Urinary bladder (tissue), 4 donors: Measurements from ENCODE around the gene NR1H2. TPM values are rescaled to one million over a fixed set of nuclear protein-coding genes. Genes with fewer than 3 reads are reported as not detected.
"Not testable (repeated sequence)": the region's sequence is repeated elsewhere in the genome, so short reads cannot be mapped to it uniquely, and the experiment has no call there.

Experiments
- DNase-seq: peaks from one replicate; pipeline ENCODE4 v3.0.0-alpha.2; 2015; ENCODE audit errors: extremely low spot score
- H3K27ac ChIP-seq: one replicate; pipeline ENCODE4 v1.5.1; 2013; ENCODE audit warnings: low read depth, mild to moderate bottlenecking, moderate library complexity
- H3K36me3 ChIP-seq: one replicate; pipeline ENCODE4 v1.6.1; 2013; ENCODE audit warnings: mild to moderate bottlenecking, moderate library complexity; ENCODE audit not compliant: insufficient read depth
- H3K4me1 ChIP-seq: one replicate; pipeline ENCODE4 v1.6.1; 2013; ENCODE audit warnings: mild to moderate bottlenecking, moderate library complexity; ENCODE audit not compliant: insufficient read depth
- H3K4me3 ChIP-seq: one replicate; pipeline ENCODE4 v1.5.1; 2013; ENCODE audit warnings: low read depth, low read length
- WGBS: extraction: QIAGEN DNeasy Blood & Tissue Kit; methylation state at CpG from one replicate; pipeline ENCODE4 v1.1.7; 2013; 5-methylcytosine and 5-hydroxymethylcytosine counted together
- polyA plus RNA-seq: library from polyadenylated mRNA; stranded (reverse); fragments of 200-250 nt; gene quantifications from one replicate; pipeline ENCODE4 v1.2.3, GENCODE V29; 2013
- total RNA-seq: library from RNA; depleted of rRNA; stranded (reverse); fragments of >200 nt; gene quantifications from one replicate; pipeline ENCODE4 v1.2.3, GENCODE V29; 2014
- donor health status: healthy with polysubstance abuse.
- donor health status: healthy.

Gene NR1H2
- total and polyA plus RNA-seq, 2 donors = 33.4 to 136 TPM

DNA sequence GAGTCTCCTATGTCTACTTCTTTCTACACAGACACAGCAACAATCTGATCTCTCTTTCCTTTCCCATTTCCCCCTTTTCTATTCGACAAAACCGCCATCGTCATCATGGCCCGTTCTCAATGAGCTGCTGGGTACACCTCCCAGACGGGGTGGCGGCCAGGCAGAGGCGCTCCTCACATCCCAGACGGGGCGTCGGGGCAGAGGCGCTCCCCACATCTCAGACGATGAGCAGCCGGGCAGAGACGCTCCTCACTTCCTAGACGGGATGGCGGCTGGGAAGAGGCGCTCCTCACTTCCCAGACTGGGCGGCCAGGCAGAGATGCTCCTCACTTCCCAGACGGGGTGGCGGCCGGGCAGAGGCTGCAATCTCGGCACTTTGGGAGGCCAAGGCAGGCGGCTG is 14.7 kb downstream of the NR1H2 start:
- WGBS = 97% methylated on average over 22 of the region's 23 CpGs
- H3K36me3 ChIP-seq, H3K27ac ChIP-seq, DNase-seq, H3K4me1 ChIP-seq, H3K4me3 ChIP-seq: not testable (repeated sequence)

DNA sequence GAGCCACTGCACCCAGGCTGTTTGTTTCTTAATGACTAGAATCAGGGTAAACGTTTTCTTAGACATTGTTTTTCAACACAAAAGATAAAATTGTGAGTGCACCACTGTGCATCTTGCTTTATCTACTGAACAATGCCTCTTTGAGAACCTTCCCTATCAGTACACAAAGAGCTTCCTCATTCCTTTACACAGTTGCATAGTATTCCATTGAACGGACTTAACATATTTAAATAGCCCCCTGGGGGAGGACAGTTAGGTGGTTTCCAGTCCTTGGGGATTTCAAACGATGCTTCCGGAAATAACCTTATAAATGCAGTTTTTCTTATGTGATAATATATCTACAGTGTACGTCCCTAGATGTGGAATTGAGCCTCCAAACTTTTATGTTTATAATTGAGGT is 16.5 kb downstream of the NR1H2 start:
- H3K4me1 ChIP-seq = no peaks in the 10 kb centered on the region
- H3K27ac ChIP-seq = no peak overlapping the region
- 94% methylated on average over 5 of the region's 5 CpGs for WGBS
- no peaks in the 10 kb centered on the region for H3K36me3 ChIP-seq
- no peak for DNase-seq
- H3K4me3 ChIP-seq = no peak overlapping the region

GRCh38 chr19:50393589-50393988 is 17.3 kb downstream of the NR1H2 start:
- Histone ChIP-seq H3K27ac (no peak overlapping the region), H3K4me1 (no peaks in the 10 kb centered on the region), H3K4me3 (no peak overlapping the region), H3K36me3 (no peaks in the 10 kb centered on the region)
- WGBS = 93% methylated on average over 4 of the region's 4 CpGs
- no peak for DNase-seq

DNA sequence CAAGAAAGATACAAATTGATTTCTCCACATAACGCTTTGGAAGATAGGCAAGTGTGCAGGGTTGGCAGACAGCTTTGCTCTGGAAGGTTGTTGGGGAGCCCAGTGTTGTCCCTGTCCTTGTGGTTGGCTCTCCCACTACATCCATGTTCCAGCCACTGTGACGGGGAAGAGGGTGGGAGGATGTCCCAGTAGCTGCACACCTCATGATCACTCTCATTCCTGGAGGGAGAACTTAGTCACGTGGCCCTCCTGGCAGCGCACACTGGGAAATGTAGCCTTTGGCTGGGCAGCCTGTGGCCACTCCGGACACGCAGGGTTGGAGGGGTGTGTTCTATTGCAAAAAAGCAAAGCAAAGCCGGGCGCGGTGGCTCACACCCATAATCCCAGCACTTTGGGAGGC is 17.8 kb downstream of the NR1H2 start:
- 97% methylated on average over 9 of the region's 9 CpGs for WGBS
- Histone ChIP-seq H3K36me3 (no peaks in the 10 kb centered on the region), H3K4me3 (no peak overlapping the region), H3K27ac (no peak overlapping the region), H3K4me1 (no peaks in the 10 kb centered on the region)
- no peak for DNase-seq

GRCh38 chr19:50398675-50399367 is 22.6 kb downstream of the NR1H2 start:
- Histone ChIP-seq H3K4me3 (no peak overlapping the region), H3K4me1 (no peaks in the 10 kb centered on the region), H3K27ac (no peak overlapping the region), H3K36me3 (no peaks in the 10 kb centered on the region)
- WGBS = 94% methylated on average over 13 of the region's 13 CpGs
- no peak for DNase-seq

DNA sequence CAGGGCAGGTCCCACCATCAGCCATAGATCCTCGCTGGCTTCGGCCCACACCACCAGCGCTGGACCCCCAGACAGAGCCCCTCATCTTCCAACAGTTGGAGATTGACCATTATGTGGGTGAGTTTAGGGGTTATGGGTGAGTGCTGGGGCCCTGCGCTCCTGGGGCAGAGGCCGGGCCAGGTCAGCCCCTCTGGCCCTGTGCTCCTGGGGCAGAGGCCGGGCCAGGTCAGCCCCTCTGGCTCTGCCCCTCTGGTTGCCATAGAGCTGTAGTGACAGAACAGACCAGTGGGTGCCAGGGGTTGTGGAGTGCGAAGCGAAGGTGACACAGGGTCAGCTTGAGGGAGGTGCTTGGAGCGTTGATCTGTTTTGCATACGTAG is 23.1 kb downstream of the NR1H2 start:
- no peaks in the 10 kb centered on the region for H3K4me1 ChIP-seq
- no peak for DNase-seq
- 99% methylated on average over 10 of the region's 10 CpGs for WGBS
- H3K4me3 ChIP-seq = no peak overlapping the region
- no peak overlapping the region for H3K27ac ChIP-seq
- no peaks in the 10 kb centered on the region for H3K36me3 ChIP-seq

DNA sequence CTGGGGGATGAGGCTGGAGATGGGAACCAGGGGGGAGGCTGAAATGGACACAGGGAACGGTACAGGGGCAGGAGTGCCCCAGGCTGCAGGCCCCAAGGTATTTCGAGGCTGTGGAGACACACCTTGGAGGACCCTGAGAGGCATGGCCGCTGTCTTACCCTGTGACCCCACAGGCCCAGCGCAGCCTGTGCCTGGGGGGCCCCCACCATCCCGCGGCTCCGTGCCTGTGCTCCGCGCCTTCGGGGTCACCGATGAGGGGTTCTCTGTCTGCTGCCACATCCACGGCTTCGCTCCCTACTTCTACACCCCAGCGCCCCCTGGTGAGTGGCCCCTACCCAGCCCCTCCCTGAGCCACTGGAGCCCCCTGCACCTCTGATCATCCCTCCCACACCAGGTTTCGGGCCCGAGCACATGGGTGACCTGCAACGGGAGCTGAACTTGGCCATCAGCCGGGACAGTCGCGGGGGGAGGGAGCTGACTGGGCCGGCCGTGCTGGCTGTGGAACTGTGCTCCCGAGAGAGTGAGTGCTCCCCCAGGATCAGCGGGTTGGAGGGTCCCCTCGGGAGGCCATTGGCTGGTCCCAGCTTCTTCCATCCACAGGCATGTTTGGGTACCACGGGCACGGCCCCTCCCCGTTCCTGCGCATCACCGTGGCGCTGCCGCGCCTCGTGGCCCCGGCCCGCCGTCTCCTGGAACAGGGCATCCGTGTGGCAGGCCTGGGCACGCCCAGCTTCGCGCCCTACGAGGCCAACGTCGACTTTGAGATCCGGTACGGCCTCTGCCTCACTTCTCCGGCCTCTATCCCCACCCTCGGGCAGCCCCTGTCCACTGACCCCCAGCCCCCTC is 25.6 kb downstream of the NR1H2 start:
- Histone ChIP-seq H3K4me1 (no peaks in the 10 kb centered on the region), H3K36me3 (no peaks in the 10 kb centered on the region), H3K4me3 (no peak overlapping the region), H3K27ac (no peak overlapping the region)
- no peak for DNase-seq
- 93% methylated on average over 48 of the region's 48 CpGs for WGBS

DNA sequence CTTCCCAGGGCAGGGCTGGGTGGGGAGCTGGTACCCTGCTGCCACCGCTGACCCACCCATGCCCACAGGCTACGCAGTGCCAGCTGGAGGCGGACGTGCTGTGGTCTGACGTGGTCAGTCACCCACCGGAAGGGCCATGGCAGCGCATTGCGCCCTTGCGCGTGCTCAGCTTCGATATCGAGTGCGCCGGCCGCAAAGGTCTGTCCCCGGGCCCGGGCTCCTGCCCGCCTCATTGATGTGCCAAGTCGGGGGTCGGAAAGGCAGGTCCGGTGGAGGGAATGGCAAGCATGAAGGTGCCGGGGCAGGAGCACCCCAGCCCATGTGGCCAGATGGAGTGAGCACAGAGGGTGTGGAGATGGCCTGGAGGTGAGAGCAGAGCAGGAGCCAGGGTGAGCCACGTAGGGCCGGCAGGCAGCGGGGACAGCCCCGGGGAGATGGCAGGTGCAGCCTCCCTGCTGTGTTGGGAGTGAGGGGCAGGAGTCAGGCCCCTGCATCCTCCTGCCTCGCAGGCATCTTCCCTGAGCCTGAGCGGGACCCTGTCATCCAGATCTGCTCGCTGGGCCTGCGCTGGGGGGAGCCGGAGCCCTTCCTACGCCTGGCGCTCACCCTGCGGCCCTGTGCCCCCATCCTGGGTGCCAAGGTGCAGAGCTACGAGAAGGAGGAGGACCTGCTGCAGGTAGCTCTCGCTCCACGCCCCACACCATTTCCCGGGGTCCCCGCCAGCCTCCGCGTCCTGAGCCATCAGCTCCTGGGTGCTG is 26.5 kb downstream of the NR1H2 start:
- Histone ChIP-seq H3K4me3 (no peak overlapping the region), H3K4me1 (no peaks in the 10 kb centered on the region), H3K36me3 (no peaks in the 10 kb centered on the region), H3K27ac (no peak overlapping the region)
- WGBS = 98% methylated on average over 41 of the region's 41 CpGs
- no peak for DNase-seq

- no peaks in the 10 kb centered on the region for H3K4me1 ChIP-seq
- WGBS = 93% methylated on average over 22 of the region's 22 CpGs
- no peak overlapping the region for H3K27ac ChIP-seq
- no peak overlapping the region for H3K4me3 ChIP-seq
- DNase-seq = no peak
- H3K36me3 ChIP-seq = no peaks in the 10 kb centered on the region
Measured at GRCh38 chr19:50406156-50406820, 30.0 kb downstream of the NR1H2 start.

DNA sequence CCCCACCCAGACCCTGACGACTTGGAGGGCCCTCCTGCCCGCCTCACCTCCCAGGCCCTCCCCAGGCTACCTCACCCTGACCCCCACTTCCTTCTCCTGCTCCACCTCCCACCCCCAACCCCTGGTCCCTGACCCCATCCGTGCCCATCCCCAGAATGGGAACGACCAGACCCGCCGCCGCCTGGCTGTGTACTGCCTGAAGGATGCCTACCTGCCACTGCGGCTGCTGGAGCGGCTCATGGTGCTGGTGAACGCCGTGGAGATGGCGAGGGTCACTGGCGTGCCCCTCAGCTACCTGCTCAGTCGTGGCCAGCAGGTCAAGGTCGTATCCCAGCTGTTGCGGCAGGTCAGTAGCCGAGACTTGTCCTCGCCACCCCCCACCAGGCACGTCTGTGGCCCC is 30.6 kb downstream of the NR1H2 start:
- no peak for DNase-seq
- no peaks in the 10 kb centered on the region for H3K36me3 ChIP-seq
- H3K27ac ChIP-seq = no peak overlapping the region
- WGBS = 95% methylated on average over 19 of the region's 19 CpGs
- H3K4me3 ChIP-seq = no peak overlapping the region
- no peaks in the 10 kb centered on the region for H3K4me1 ChIP-seq

- DNase-seq = no peak
- Histone ChIP-seq H3K4me1 (no peaks in the 10 kb centered on the region), H3K36me3 (no peaks in the 10 kb centered on the region), H3K27ac (no peak overlapping the region), H3K4me3 (no peak overlapping the region)
- 96% methylated on average over 17 of the region's 17 CpGs for WGBS
Measured at GRCh38 chr19:50409347-50409746, 33.1 kb downstream of the NR1H2 start.

- DNase-seq = no peak
- Histone ChIP-seq H3K27ac (no peak overlapping the region), H3K36me3 (no peaks in the 10 kb centered on the region), H3K4me1 (no peaks in the 10 kb centered on the region), H3K4me3 (no peak overlapping the region)
- WGBS = 85% methylated on average over 10 of the region's 10 CpGs
Measured at GRCh38 chr19:50410109-50410508, 33.9 kb downstream of the NR1H2 start.

GRCh38 chr19:50412419-50412818 is 36.2 kb downstream of the NR1H2 start:
- WGBS = 91% methylated on average over 2 of the region's 2 CpGs
- Histone ChIP-seq H3K36me3 (no peaks in the 10 kb centered on the region), H3K4me3 (no peak overlapping the region), H3K4me1 (no peaks in the 10 kb centered on the region), H3K27ac (no peak overlapping the region)
- no peak for DNase-seq
